Nephron progenitor cell (in vitro differentiated cells): ENCODE results near the gene CAMTA2.
A peak's percentile ranks its signal among the peaks of the same experiment; 100 is the strongest.

Source experiments
- DNase-seq: peaks from one replicate; pipeline ENCODE4 v3.0.0; 2021
- H3K27ac Mint-ChIP-seq: 2 replicates; pipeline ENCODE4 v1.8.0; 2021; ENCODE audit warnings: mild to moderate bottlenecking, moderate library complexity, mixed read lengths
- H3K27me3 Mint-ChIP-seq: 2 replicates; pipeline ENCODE4 v1.8.0; 2021; ENCODE audit warnings: mild to moderate bottlenecking, low read depth, mixed read lengths; ENCODE audit not compliant: poor library complexity
- H3K36me3 Mint-ChIP-seq: 2 replicates; pipeline ENCODE4 v1.8.0; 2021; ENCODE audit warnings: low read depth, mixed read lengths
- H3K4me1 Mint-ChIP-seq: 2 replicates; pipeline ENCODE4 v1.8.0; 2021; ENCODE audit warnings: mixed read lengths
- H3K4me3 Mint-ChIP-seq: 2 replicates; pipeline ENCODE4 v1.8.0; 2021; ENCODE audit warnings: mild to moderate bottlenecking, moderate library complexity, mixed read lengths
- H3K9me3 Mint-ChIP-seq: 2 replicates; pipeline ENCODE4 v1.8.0; 2021; ENCODE audit warnings: mild to moderate bottlenecking, moderate library complexity, mixed read lengths
- TF ChIP-seq, protein P1 (sequence below): fragments of 200-600 bp; sonication (generic); IDR thresholded peaks from 2 replicates; pipeline ENCODE4 v1.5.0; 2021; ENCODE audit warnings: antibody characterized with exemption

The CAMTA2 gene

DNA sequence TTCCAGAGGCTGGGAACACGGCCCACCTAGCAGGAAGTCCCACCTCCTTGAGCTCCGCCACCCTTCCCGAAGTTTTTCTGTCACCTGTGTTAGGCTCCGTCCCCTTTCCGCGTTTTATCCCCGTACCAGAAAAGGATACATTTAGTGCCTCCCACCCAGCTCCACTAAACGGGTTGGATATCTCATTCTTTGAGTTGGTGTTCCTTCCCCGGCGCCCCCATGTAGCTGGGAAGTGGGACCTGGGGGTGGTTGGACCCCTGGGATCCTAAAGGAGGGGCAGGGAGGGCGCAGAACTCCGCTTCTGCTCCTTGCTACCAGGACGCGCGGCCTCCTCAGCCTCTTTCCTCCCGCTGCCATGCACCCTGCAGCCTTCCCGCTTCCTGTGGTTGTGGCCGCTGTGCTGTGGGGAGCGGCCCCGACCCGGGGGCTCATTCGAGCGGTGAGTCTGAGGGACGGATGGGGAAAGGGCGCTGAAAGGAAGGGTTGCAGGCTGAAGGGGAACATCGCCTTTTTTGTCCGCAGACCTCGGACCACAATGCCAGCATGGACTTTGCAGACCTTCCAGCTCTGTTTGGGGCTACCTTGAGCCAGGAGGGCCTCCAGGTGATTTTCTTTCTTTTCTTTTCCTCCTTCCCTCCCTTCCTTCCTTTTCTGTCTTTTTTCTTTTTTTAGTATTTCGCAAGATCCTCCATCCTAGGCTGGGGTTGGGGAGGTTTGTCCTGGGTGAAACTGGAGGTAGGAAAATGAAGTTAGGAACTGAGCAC, 46.7 kb downstream of the CAMTA2 start:
- Mint-ChIP-seq H3K27ac (peak overlapping the region; percentile 99), H3K27me3 (peaks cover 5% of the 10 kb centered on the region), H3K9me3 (no peaks in the 10 kb centered on the region), H3K36me3 (peaks cover 36% of the 10 kb centered on the region), H3K4me1 (peaks cover 38% of the 10 kb centered on the region), H3K4me3 (peak overlapping the region; percentile 92)
- TF ChIP-seq, protein P1, sequence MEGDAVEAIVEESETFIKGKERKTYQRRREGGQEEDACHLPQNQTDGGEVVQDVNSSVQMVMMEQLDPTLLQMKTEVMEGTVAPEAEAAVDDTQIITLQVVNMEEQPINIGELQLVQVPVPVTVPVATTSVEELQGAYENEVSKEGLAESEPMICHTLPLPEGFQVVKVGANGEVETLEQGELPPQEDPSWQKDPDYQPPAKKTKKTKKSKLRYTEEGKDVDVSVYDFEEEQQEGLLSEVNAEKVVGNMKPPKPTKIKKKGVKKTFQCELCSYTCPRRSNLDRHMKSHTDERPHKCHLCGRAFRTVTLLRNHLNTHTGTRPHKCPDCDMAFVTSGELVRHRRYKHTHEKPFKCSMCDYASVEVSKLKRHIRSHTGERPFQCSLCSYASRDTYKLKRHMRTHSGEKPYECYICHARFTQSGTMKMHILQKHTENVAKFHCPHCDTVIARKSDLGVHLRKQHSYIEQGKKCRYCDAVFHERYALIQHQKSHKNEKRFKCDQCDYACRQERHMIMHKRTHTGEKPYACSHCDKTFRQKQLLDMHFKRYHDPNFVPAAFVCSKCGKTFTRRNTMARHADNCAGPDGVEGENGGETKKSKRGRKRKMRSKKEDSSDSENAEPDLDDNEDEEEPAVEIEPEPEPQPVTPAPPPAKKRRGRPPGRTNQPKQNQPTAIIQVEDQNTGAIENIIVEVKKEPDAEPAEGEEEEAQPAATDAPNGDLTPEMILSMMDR, result no peak
- peak; percentile 39 for DNase-seq

DNA sequence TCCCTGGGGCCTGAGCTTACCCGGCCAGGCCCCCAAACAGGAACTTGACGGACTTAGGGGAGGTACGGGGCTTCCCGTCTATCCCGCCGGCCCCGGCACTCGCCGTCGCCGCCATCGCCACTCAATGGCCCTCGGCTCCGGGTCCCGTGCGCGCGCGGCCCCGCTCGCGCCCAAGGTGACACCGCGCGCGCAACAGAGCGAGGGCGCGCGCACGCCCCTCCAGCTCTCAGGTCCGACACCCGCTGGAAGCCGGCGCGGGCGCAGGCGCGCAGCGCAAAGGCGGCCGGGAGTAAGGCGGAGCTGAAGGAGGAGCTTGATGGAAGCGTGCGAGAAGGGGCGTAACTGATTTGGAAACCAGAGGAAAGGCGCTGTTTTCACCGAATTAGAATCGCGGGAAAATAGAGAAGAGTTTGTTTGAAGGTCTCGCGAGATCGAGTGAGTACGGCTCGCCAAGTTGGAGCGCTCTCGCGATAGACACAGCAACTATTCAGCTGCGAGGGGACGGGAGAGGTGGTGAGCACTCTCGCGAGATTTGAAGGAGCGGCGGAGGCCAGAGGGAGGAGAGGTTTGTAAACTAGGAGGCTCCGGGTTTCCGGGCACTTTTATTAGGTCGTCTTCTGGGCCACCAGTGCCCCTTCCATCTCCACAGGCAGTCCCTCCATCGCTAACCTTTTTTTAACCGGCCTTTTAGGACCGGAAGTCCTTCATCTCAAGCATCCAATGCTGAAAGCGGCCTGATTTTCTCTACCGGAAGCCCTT, 47.5 kb downstream of the CAMTA2 start, which contains the start of the genes RNF167 and SLC25A11:
Gene RNF167 (plus strand): TSS at position 473 of the 759 bp plus-strand sequence. CDS start 642 bp downstream, outside the sequence.
Gene SLC25A11 (minus strand): TSS at position 251 of the 759 bp plus-strand sequence. CDS start 136 bp downstream, at position 115.
- Mint-ChIP-seq H3K27me3 (peaks cover 5% of the 10 kb centered on the region), H3K4me3 (peak within 1 kb of the TSS; percentile 92), H3K36me3 (peaks cover 31% of the 10 kb centered on the region), H3K9me3 (no peaks in the 10 kb centered on the region), H3K27ac (peak within 1 kb of the TSS; percentile 99), H3K4me1 (peaks cover 31% of the 10 kb centered on the region)
- peak; percentile 91 for DNase-seq
- TF ChIP-seq, protein P1, result no peak

- Mint-ChIP-seq H3K4me1 (peaks cover 34% of the 10 kb centered on the region), H3K9me3 (no peaks in the 10 kb centered on the region), H3K27ac (peak overlapping the region; percentile 94), H3K36me3 (peaks cover 31% of the 10 kb centered on the region), H3K27me3 (peaks cover 5% of the 10 kb centered on the region), H3K4me3 (peak overlapping the region; percentile 92)
- peak; percentile 54 for DNase-seq
- TF ChIP-seq, protein P1, result no peak
Measured at GRCh38 chr17:4939546-4939795, 48.0 kb downstream of the CAMTA2 start.

- Mint-ChIP-seq H3K27me3 (peaks cover 5% of the 10 kb centered on the region), H3K4me1 (peaks cover 40% of the 10 kb centered on the region), H3K36me3 (peaks cover 31% of the 10 kb centered on the region), H3K9me3 (no peaks in the 10 kb centered on the region), H3K27ac (peak overlapping the region; percentile 94), H3K4me3 (peak overlapping the region; percentile 92)
- TF ChIP-seq, protein P1, result no peak
- DNase-seq, result no peak
Measured at GRCh38 chr17:4938688-4939545, 48.6 kb downstream of the CAMTA2 start.

DNA sequence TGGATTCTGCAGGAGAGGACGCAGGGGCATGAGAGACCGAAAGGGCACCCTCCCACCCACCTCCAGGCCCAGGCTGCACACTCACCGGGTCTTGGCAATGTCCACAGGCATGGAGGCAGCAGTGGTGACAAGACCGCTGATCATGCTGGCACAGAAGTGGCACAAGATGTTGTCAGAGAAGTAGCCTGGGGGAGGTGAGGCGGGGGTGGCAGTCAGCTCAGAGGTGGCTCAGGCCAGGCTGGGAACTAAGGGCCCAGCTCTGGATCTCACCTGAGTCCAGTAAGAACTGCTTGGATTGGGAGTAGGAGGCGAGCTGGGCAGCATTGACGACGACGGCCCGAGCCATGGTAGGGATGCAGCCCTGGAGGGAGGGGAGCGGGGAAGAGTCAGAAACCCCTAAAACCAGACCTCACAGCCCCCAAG, 49.4 kb downstream of the CAMTA2 start:
- no peak for DNase-seq
- peaks cover 5% of the 10 kb centered on the region for H3K27me3 Mint-ChIP-seq
- no peaks in the 10 kb centered on the region for H3K9me3 Mint-ChIP-seq
- H3K36me3 Mint-ChIP-seq, result peaks cover 28% of the 10 kb centered on the region
- peak overlapping the region; percentile 92 for H3K4me3 Mint-ChIP-seq
- peak overlapping the region; percentile 89 for H3K27ac Mint-ChIP-seq
- TF ChIP-seq, protein P1, result no peak
- H3K4me1 Mint-ChIP-seq, result peaks cover 47% of the 10 kb centered on the region
